Measurements from ENCODE around the gene PALLD.

Gene PALLD

GRCh38 chr4:168761066-168761465 is 264.2 kb downstream of the PALLD start:
- H3K4me1 ChIP-seq (ENCODE audit: insufficient read depth, low read length, severe bottlenecking) = no peaks in the 10 kb centered on the region
- no peaks in the 10 kb centered on the region for H3K79me2 ChIP-seq (ENCODE audit: insufficient read depth, low read length)
- no peak overlapping the region for H3K4me3 ChIP-seq (ENCODE audit: low read depth, low read length, poor library complexity, severe bottlenecking)
- no peak overlapping the region for H2AFZ ChIP-seq (ENCODE audit: low read length)
- no peak overlapping the region for H3K27ac ChIP-seq (ENCODE audit: low read depth, low read length, poor library complexity, severe bottlenecking)
- H3K9me3 ChIP-seq (ENCODE audit: low read length) = no peaks in the 10 kb centered on the region
- H3F3A ChIP-seq (ENCODE audit: insufficient read depth, low read length) = no peaks in the 10 kb centered on the region
- H4K20me1 ChIP-seq (ENCODE audit: insufficient read depth, low read length) = no peaks in the 10 kb centered on the region
- no peak overlapping the region for H3K4me2 ChIP-seq (ENCODE audit: low read length)
- TF ChIP-seq CTCF (IDR thresholded peaks at IDR 0.05; ENCODE audit: low read length) (no peak), EZH2 (IDR thresholded peaks at IDR 0.05; ENCODE audit: borderline replicate concordance, low read length) (no peak)
- H3K9ac ChIP-seq (ENCODE audit: low read length) = no peak overlapping the region
- H3K9me2 ChIP-seq (ENCODE audit: low read depth, low read length) = no peaks in the 10 kb centered on the region
- H3K36me3 ChIP-seq (ENCODE audit: insufficient read depth, low read length) = no peaks in the 10 kb centered on the region
- H3K27me3 ChIP-seq (ENCODE audit: insufficient read depth, low read length) = no peaks in the 10 kb centered on the region

- Histone ChIP-seq H3K9me2 (ENCODE audit: low read depth, low read length) (no peaks in the 10 kb centered on the region), H3K4me3 (ENCODE audit: low read depth, low read length, poor library complexity, severe bottlenecking) (no peak overlapping the region), H3K9me3 (ENCODE audit: low read length) (no peaks in the 10 kb centered on the region), H3K36me3 (ENCODE audit: insufficient read depth, low read length) (no peaks in the 10 kb centered on the region), H3K4me2 (ENCODE audit: low read length) (no peak overlapping the region), H3K79me2 (ENCODE audit: insufficient read depth, low read length) (no peaks in the 10 kb centered on the region), H3F3A (ENCODE audit: insufficient read depth, low read length) (no peaks in the 10 kb centered on the region), H3K4me1 (ENCODE audit: insufficient read depth, low read length, severe bottlenecking) (no peaks in the 10 kb centered on the region), H4K20me1 (ENCODE audit: insufficient read depth, low read length) (no peaks in the 10 kb centered on the region), H3K9ac (ENCODE audit: low read length) (no peak overlapping the region), H2AFZ (ENCODE audit: low read length) (no peak overlapping the region), H3K27ac (ENCODE audit: low read depth, low read length, poor library complexity, severe bottlenecking) (no peak overlapping the region), H3K27me3 (ENCODE audit: insufficient read depth, low read length) (no peaks in the 10 kb centered on the region)
- TF ChIP-seq EZH2 (IDR thresholded peaks at IDR 0.05; ENCODE audit: borderline replicate concordance, low read length) (no peak), CTCF (IDR thresholded peaks at IDR 0.05; ENCODE audit: low read length) (no peak)
Measured at GRCh38 chr4:168765322-168765721, 268.5 kb downstream of the PALLD start.

GRCh38 chr4:168765726-168766125 is 268.9 kb downstream of the PALLD start:
- H4K20me1 ChIP-seq (ENCODE audit: insufficient read depth, low read length) = no peaks in the 10 kb centered on the region
- H3K27me3 ChIP-seq (ENCODE audit: insufficient read depth, low read length) = no peaks in the 10 kb centered on the region
- H3K27ac ChIP-seq (ENCODE audit: low read depth, low read length, poor library complexity, severe bottlenecking) = no peak overlapping the region
- TF ChIP-seq EZH2 (IDR thresholded peaks at IDR 0.05; ENCODE audit: borderline replicate concordance, low read length) = no peak
- no peak for TF ChIP-seq CTCF (IDR thresholded peaks at IDR 0.05; ENCODE audit: low read length)
- no peaks in the 10 kb centered on the region for H3K4me1 ChIP-seq (ENCODE audit: insufficient read depth, low read length, severe bottlenecking)
- H3K9ac ChIP-seq (ENCODE audit: low read length) = no peak overlapping the region
- H3F3A ChIP-seq (ENCODE audit: insufficient read depth, low read length) = no peaks in the 10 kb centered on the region
- no peaks in the 10 kb centered on the region for H3K9me3 ChIP-seq (ENCODE audit: low read length)
- no peaks in the 10 kb centered on the region for H3K79me2 ChIP-seq (ENCODE audit: insufficient read depth, low read length)
- H2AFZ ChIP-seq (ENCODE audit: low read length) = no peak overlapping the region
- H3K4me3 ChIP-seq (ENCODE audit: low read depth, low read length, poor library complexity, severe bottlenecking) = no peak overlapping the region
- H3K4me2 ChIP-seq (ENCODE audit: low read length) = no peak overlapping the region
- H3K36me3 ChIP-seq (ENCODE audit: insufficient read depth, low read length) = no peaks in the 10 kb centered on the region
- H3K9me2 ChIP-seq (ENCODE audit: low read depth, low read length) = no peaks in the 10 kb centered on the region
